Measurements from ENCODE around the gene HHATL.

GRCh38 chr3:42696356-42697288 is 6.0 kb downstream of the HHATL start:
- TF ChIP-seq CTCF (IDR thresholded peaks at IDR 0.05; ENCODE audit: low read length) = no peak
- TF ChIP-seq EZH2 (IDR thresholded peaks at IDR 0.05; ENCODE audit: borderline replicate concordance, low read length) = no peak
